Glutamatergic neuron (in vitro differentiated cells): ENCODE measurements around the gene CFAP73. TPM values are rescaled to one million over a fixed set of nuclear protein-coding genes. Genes with fewer than 3 reads are reported as not detected.
"Not testable (repeated sequence)": the region's sequence is repeated elsewhere in the genome, so short reads cannot be mapped to it uniquely, and the experiment has no call there.

ENCODE experiments used
- DNase-seq: peaks from one replicate; pipeline ENCODE4 v3.0.0; 2022
- H3K27ac Mint-ChIP-seq: one replicate; pipeline ENCODE4 v1.8.0; 2020; ENCODE audit warnings: mild to moderate bottlenecking, mixed read lengths, inconsistent platforms; ENCODE audit not compliant: unreplicated experiment
- H3K27me3 Mint-ChIP-seq: one replicate; pipeline ENCODE4 v1.8.0; 2020; ENCODE audit warnings: mild to moderate bottlenecking, moderate library complexity, mixed read lengths, inconsistent platforms; ENCODE audit not compliant: unreplicated experiment
- H3K36me3 Mint-ChIP-seq: one replicate; pipeline ENCODE4 v1.8.0; 2020; ENCODE audit warnings: mild to moderate bottlenecking, mixed read lengths, inconsistent platforms; ENCODE audit not compliant: unreplicated experiment
- H3K4me1 Mint-ChIP-seq: one replicate; pipeline ENCODE4 v1.8.0; 2020; ENCODE audit warnings: mild to moderate bottlenecking, low read depth, mixed read lengths, inconsistent platforms; ENCODE audit not compliant: unreplicated experiment
- H3K4me3 Mint-ChIP-seq: one replicate; pipeline ENCODE4 v1.8.0; 2020; ENCODE audit warnings: mild to moderate bottlenecking, mixed read lengths, inconsistent platforms; ENCODE audit not compliant: unreplicated experiment
- H3K9me3 Mint-ChIP-seq: one replicate; pipeline ENCODE4 v1.8.0; 2020; ENCODE audit warnings: mild to moderate bottlenecking, moderate library complexity, mixed read lengths, inconsistent platforms; ENCODE audit not compliant: unreplicated experiment
- total RNA-seq: library from RNA; stranded (reverse); fragmentation: NEBNext Ultra II Directional; extraction: Animal tissue kit (Norgen Biotek cat#: 25700); gene quantifications from one replicate; pipeline ENCODE4 v1.2.1, GENCODE V29; 2021; ENCODE audit not compliant: unreplicated experiment
- TF ChIP-seq, protein P1 (sequence below): fragments of 200-600 bp; sonication (generic); IDR thresholded peaks from one replicate; pipeline ENCODE4 v1.5.0; 2021; ENCODE audit not compliant: partially characterized antibody, unreplicated experiment

CFAP73 gene
- total RNA-seq, 1 donor from 2014 or later, result not detected

DNA sequence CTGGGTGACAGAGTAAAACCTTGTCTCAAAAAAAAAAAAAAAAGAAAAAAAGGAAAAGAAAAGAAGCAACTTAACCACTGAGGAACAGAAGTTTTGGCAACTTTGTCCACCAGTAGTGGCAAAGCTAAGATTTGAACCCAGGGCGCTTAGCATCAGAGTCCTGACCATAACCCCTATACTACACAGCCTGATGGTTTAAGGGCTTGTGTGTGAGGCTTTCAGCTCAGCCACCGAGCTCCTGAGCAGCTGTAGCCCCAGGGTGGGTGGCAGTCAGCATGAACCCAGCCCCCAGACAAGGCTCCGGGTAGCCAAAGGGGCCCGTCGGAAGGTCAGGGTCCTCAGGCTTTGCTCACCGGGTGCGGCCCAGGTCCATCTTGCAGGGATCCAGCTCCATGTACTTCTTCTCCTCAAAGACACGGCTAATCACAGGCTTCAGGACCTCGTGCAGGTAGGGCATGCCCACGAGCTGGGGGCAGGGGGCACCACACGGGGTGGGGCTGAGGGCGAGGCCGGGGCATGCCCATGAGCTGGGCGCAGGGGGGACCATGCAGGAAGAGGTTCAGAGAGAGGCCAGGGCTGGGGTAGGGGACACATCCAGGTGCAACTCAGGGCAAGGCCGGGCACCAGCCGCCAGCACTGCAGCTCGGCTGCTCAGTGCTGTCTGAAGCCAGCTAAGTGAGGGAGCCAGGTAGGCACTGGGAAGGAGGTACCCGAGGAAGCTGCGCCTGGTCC lies 34.9 kb upstream of the CFAP73 start:
- H3K27ac Mint-ChIP-seq, result no peak overlapping the region
- peaks cover 8% of the 10 kb centered on the region for H3K27me3 Mint-ChIP-seq
- TF ChIP-seq, protein P1, sequence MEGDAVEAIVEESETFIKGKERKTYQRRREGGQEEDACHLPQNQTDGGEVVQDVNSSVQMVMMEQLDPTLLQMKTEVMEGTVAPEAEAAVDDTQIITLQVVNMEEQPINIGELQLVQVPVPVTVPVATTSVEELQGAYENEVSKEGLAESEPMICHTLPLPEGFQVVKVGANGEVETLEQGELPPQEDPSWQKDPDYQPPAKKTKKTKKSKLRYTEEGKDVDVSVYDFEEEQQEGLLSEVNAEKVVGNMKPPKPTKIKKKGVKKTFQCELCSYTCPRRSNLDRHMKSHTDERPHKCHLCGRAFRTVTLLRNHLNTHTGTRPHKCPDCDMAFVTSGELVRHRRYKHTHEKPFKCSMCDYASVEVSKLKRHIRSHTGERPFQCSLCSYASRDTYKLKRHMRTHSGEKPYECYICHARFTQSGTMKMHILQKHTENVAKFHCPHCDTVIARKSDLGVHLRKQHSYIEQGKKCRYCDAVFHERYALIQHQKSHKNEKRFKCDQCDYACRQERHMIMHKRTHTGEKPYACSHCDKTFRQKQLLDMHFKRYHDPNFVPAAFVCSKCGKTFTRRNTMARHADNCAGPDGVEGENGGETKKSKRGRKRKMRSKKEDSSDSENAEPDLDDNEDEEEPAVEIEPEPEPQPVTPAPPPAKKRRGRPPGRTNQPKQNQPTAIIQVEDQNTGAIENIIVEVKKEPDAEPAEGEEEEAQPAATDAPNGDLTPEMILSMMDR, result no peak
- no peaks in the 10 kb centered on the region for H3K4me1 Mint-ChIP-seq
- H3K36me3 Mint-ChIP-seq, result no peaks in the 10 kb centered on the region
- no peak for DNase-seq
- no peak overlapping the region for H3K4me3 Mint-ChIP-seq
- H3K9me3 Mint-ChIP-seq, result peaks cover 2% of the 10 kb centered on the region

GRCh38 chr12:113115455-113116126 lies 33.9 kb upstream of the CFAP73 start:
- TF ChIP-seq, protein P1, result no peak
- Mint-ChIP-seq H3K4me3 (no peak overlapping the region), H3K9me3 (peaks cover 2% of the 10 kb centered on the region), H3K27ac (no peak overlapping the region), H3K4me1 (no peaks in the 10 kb centered on the region), H3K36me3 (no peaks in the 10 kb centered on the region), H3K27me3 (peaks cover 8% of the 10 kb centered on the region)
- no peak for DNase-seq

- Mint-ChIP-seq H3K36me3 (no peaks in the 10 kb centered on the region), H3K27ac (no peak overlapping the region), H3K4me3 (no peak overlapping the region), H3K27me3 (peaks cover 8% of the 10 kb centered on the region), H3K9me3 (peaks cover 2% of the 10 kb centered on the region), H3K4me1 (no peaks in the 10 kb centered on the region)
- no peak for DNase-seq
- TF ChIP-seq, protein P1, result no peak
These were observed 32.6 kb upstream of the CFAP73 start for GRCh38 chr12:113116875-113117274.

- H3K9me3 Mint-ChIP-seq, H3K27me3 Mint-ChIP-seq, H3K4me1 Mint-ChIP-seq, H3K36me3 Mint-ChIP-seq, H3K4me3 Mint-ChIP-seq, H3K27ac Mint-ChIP-seq, DNase-seq: not testable (repeated sequence)
These were observed 31.8 kb upstream of the CFAP73 start for GRCh38 chr12:113117684-113118083.

DNA sequence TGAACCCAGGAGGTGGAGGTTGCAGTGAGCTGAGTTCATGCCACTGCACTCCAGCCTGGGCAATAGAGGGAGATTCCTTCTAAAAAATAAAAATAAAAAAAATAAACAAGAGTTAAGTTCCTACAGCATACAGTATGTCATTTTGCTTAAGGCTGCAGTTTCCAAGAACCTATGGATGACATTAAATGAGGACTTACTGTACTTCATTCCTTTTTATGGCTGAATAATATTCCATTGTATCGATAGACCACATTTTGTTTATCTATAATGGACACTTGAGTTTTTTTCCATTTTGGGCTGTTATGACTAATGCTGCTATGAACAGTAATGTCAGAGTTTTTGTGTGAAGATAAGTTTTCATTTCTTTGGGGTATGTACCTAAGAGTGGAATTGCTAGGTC lies 31.4 kb upstream of the CFAP73 start:
- peaks cover 3% of the 10 kb centered on the region for H3K9me3 Mint-ChIP-seq
- H3K4me1 Mint-ChIP-seq, result no peaks in the 10 kb centered on the region
- H3K27ac Mint-ChIP-seq, result no peak overlapping the region
- H3K36me3 Mint-ChIP-seq, result peaks cover 5% of the 10 kb centered on the region
- peaks cover 7% of the 10 kb centered on the region for H3K27me3 Mint-ChIP-seq
- no peak overlapping the region for H3K4me3 Mint-ChIP-seq
- no peak for DNase-seq
- TF ChIP-seq, protein P1, result no peak
